ENCODE measurements around the gene P2RX7. TPM values are rescaled to one million over a fixed set of nuclear protein-coding genes. Genes with fewer than 3 reads are reported as not detected.
"Not testable (repeated sequence)": the region's sequence is repeated elsewhere in the genome, so short reads cannot be mapped to it uniquely, and the experiment has no call there.

P2RX7 gene
- total RNA-seq, 4 donors from 2014 or later: 0.35 to 0.46 (median 0.41) TPM; not detected in 1

DNA sequence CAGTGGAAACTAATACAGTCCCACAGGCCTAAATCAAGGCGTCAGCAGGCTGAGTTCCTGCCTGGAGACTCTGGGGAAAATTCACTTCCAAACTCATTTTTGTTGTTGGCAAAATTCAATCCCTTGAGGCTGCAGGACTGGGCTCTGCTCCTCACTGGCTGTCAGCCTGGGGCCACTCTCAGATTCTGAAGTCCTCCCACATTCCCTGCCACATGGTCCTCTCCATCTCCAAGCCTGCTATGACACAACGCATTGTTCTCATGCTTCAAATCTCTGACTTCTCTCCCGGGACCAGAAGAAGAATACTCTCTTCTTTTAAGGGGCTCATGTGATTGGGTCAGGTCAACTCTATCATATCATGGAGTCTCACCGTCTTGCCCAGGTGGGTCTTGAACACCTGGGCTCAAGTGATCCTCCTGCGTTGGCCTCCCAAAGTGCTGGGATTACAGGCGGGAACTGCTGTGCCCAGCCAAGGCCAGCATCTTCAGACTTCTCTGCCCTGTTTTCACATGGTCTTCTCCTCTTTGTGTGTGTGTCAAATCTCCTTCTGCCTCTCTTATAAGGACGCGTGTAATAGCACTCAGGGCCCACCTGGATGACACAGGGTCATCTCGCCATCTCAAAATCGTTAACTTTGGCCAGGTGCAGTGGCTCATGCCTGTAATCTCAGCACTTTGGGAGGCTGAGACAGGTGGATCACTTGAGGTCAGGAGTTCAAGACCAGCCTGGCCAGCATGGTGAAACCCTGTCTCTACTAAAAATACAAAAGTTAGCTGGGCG is 9.7 kb downstream of the P2RX7 start:
- intact Hi-C loops (cut with DNase I; ENCODE audit: low total_unique reads) (no loop called here), in situ Hi-C loops (cut with MboI; ENCODE audit: low sequenced_read_pairs in 4 of 4) (no loop called here)
- H3K9me3 ChIP-seq: no peaks in the 10 kb centered on the region
- H3K4me3 ChIP-seq: no peak overlapping the region
- H3K4me1 ChIP-seq: no peaks in the 10 kb centered on the region
- ATAC-seq (no peak), DNase-seq (no peak)
- no peak overlapping the region for H3K27ac ChIP-seq
- no peaks in the 10 kb centered on the region for H3K36me3 ChIP-seq
- TF ChIP-seq, protein P1, sequence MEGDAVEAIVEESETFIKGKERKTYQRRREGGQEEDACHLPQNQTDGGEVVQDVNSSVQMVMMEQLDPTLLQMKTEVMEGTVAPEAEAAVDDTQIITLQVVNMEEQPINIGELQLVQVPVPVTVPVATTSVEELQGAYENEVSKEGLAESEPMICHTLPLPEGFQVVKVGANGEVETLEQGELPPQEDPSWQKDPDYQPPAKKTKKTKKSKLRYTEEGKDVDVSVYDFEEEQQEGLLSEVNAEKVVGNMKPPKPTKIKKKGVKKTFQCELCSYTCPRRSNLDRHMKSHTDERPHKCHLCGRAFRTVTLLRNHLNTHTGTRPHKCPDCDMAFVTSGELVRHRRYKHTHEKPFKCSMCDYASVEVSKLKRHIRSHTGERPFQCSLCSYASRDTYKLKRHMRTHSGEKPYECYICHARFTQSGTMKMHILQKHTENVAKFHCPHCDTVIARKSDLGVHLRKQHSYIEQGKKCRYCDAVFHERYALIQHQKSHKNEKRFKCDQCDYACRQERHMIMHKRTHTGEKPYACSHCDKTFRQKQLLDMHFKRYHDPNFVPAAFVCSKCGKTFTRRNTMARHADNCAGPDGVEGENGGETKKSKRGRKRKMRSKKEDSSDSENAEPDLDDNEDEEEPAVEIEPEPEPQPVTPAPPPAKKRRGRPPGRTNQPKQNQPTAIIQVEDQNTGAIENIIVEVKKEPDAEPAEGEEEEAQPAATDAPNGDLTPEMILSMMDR (IDR thresholded peaks at IDR 0.05 in 4 of 5, conservative IDR thresholded peaks at IDR 0.05 in 1 of 5): no peak
- no peak for TF ChIP-seq POLR2A (IDR thresholded peaks at IDR 0.05)
- no peaks in the 10 kb centered on the region for H3K27me3 ChIP-seq

- H3K9me3 ChIP-seq: no peaks in the 10 kb centered on the region
- DNase-seq: no peak
- H3K27me3 ChIP-seq: no peaks in the 10 kb centered on the region
- no peak for TF ChIP-seq POLR2A (IDR thresholded peaks at IDR 0.05)
- TF ChIP-seq, protein P1 (IDR thresholded peaks at IDR 0.05 in 4 of 5, conservative IDR thresholded peaks at IDR 0.05 in 1 of 5): no peak
- no peak overlapping the region for H3K27ac ChIP-seq
- no peaks in the 10 kb centered on the region for H3K4me1 ChIP-seq
- intact Hi-C loops (cut with DNase I; ENCODE audit: low total_unique reads): no loop called here
- no peak for ATAC-seq
- H3K4me3 ChIP-seq: no peak overlapping the region
- in situ Hi-C loops (cut with MboI; ENCODE audit: low sequenced_read_pairs in 4 of 4): no loop called here
- H3K36me3 ChIP-seq: no peaks in the 10 kb centered on the region
These were observed 11.8 kb downstream of the P2RX7 start for GRCh38 chr12:121144416-121144914.

DNA sequence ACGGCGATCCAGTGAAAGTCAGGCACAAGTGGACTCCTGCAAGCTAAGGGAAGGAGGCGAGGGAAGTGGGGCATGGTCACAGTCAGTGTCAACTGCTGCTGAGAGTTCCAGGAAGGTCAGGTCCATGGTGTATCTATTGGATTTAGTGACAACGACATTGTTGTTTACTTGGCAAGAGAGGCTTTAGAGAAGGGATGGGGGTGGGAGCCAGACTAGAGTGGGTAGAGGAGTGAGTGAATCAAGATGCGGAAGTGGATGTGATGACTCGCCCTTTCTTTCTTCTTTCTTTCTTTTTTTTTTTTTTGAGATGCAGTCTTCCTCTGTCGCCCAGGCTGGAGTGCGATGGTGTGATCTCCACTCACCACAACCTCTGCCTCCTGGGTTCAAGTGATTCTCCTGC is 12.5 kb downstream of the P2RX7 start:
- no peaks in the 10 kb centered on the region for H3K36me3 ChIP-seq
- in situ Hi-C loops (cut with MboI; ENCODE audit: low sequenced_read_pairs in 4 of 4): no loop called here
- ATAC-seq: no peak

GRCh38 chr12:121149289-121149688 is 16.6 kb downstream of the P2RX7 start:
- DNase-seq; H3K9me3 ChIP-seq; H3K36me3 ChIP-seq; intact Hi-C loops (cut with DNase I; ENCODE audit: low total_unique reads); ATAC-seq; H3K27ac ChIP-seq; in situ Hi-C loops (cut with MboI; ENCODE audit: low sequenced_read_pairs in 4 of 4); H3K4me3 ChIP-seq; H3K27me3 ChIP-seq; H3K4me1 ChIP-seq: not testable (repeated sequence)

More for the DNA sequence above, 12.5 kb downstream of the P2RX7 start:
- H3K4me3 ChIP-seq: no peak overlapping the region
- H3K27ac ChIP-seq: no peak overlapping the region
- DNase-seq: no peak
- no peaks in the 10 kb centered on the region for H3K4me1 ChIP-seq
- intact Hi-C loops (cut with DNase I; ENCODE audit: low total_unique reads): no loop called here
- H3K9me3 ChIP-seq: no peaks in the 10 kb centered on the region
- no peak for TF ChIP-seq POLR2A (IDR thresholded peaks at IDR 0.05)
- TF ChIP-seq, protein P1 (IDR thresholded peaks at IDR 0.05 in 4 of 5, conservative IDR thresholded peaks at IDR 0.05 in 1 of 5): no peak
- no peaks in the 10 kb centered on the region for H3K27me3 ChIP-seq

- intact Hi-C loops (cut with DNase I; ENCODE audit: low total_unique reads): no loop called here
- Histone ChIP-seq H3K27ac (no peak overlapping the region), H3K36me3 (no peaks in the 10 kb centered on the region), H3K9me3 (no peaks in the 10 kb centered on the region), H3K27me3 (no peaks in the 10 kb centered on the region), H3K4me3 (no peak overlapping the region), H3K4me1 (no peaks in the 10 kb centered on the region)
- DNase-seq (no peak), ATAC-seq (no peak)
- TF ChIP-seq, protein P1 (IDR thresholded peaks at IDR 0.05 in 4 of 5, conservative IDR thresholded peaks at IDR 0.05 in 1 of 5): no peak
- no peak for TF ChIP-seq POLR2A (IDR thresholded peaks at IDR 0.05)
- in situ Hi-C loops (cut with MboI; ENCODE audit: low sequenced_read_pairs in 4 of 4): no loop called here
These were observed 22.2 kb downstream of the P2RX7 start for GRCh38 chr12:121154793-121155375.

All from gastrocnemius medialis (tissue), 4 donors.